BLaER1 treated with 17β-estradiol and CSF1 and Interleukin-3, amounts not matched to agents 10 nM and 100 nM (cell line): ENCODE data around the gene C10orf71.
A peak's percentile ranks its signal among the peaks of the same experiment; 100 is the strongest.

Source experiments
- H3K27ac ChIP-seq, 11 experiments: shearing (Covaris generic); formaldehyde crosslinking; 2 replicates each; pipeline ENCODE4 v1.8.1; 2022
- H3K27me3 ChIP-seq, 11 experiments: shearing (Covaris generic); formaldehyde crosslinking; 2 replicates each; pipeline ENCODE4 v1.8.1; 2022
- H3K36me3 ChIP-seq, 11 experiments: shearing (Covaris generic); formaldehyde crosslinking; 2 replicates each; pipeline ENCODE4 v1.8.1; 2022
- H3K4me1 ChIP-seq, 10 experiments: shearing (Covaris generic); formaldehyde crosslinking; 2 replicates each; pipeline ENCODE4 v1.8.1; 2022
- H3K4me2 ChIP-seq, 11 experiments: shearing (Covaris generic); formaldehyde crosslinking; 2 replicates each; pipeline ENCODE4 v1.8.1; 2022
- H3K4me3 ChIP-seq, 10 experiments: shearing (Covaris generic); formaldehyde crosslinking; 2 replicates each; pipeline ENCODE4 v1.8.1; 2022
- H3K9ac ChIP-seq, 11 experiments: shearing (Covaris generic); formaldehyde crosslinking; 2 replicates each; pipeline ENCODE4 v1.8.1; 2022
- H3K9me3 ChIP-seq, 11 experiments: shearing (Covaris generic); formaldehyde crosslinking; replicated peaks in 1 of 11; 2 replicates each; pipeline ENCODE4 v1.8.1; 2022
- H4K20me1 ChIP-seq, 11 experiments: shearing (Covaris generic); formaldehyde crosslinking; 2 replicates each; pipeline ENCODE4 v1.8.1; 2022
- Cebpa-rat ChIP-seq, 11 experiments: shearing (Covaris generic); IDR thresholded peaks; 2 replicates each; pipeline ENCODE4 v1.8.1; 2022

C10orf71 gene

DNA sequence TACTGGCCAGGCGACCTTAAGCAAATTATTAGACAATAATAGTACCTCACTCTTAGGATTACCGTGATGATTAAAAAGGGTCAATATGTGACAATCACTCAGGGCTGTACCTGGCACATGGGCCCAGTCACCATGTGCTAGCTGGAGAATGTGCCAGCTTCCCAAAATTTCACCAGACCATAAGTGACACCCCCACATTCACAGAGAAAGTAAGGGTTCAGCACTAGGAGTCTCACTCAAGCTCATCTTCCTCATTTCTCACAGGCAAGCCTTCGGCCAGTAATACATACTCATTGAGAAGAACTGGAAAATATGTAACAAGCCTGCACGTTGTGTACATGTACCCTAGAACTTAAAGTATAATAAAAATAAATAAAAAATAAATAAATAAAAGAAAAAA, 22.4 kb upstream of the C10orf71 start:
- Histone ChIP-seq H3K4me2 (0 out of 22 replicates have a peak overlapping the region, but pooled peaks of 1 of the 11 experiments have one; percentile 2), H3K4me3 (no peak overlapping the region), H3K27ac (no peak overlapping the region), H3K36me3 (no peaks in the 10 kb centered on the region), H3K4me1 (peaks cover 29 to 71% (median 64%) of the 10 kb centered on the region in 10 experiments), H3K9ac (no peak overlapping the region), H3K27me3 (no peaks in the 10 kb centered on the region), H4K20me1 (peaks cover 0 to 13% (median 0%) of the 10 kb centered on the region in 11 experiments; a peak in 3 of 22 replicates), H3K9me3 (no peaks in the 10 kb centered on the region)
- no peak for TF ChIP-seq Cebpa-rat (IDR thresholded peaks at IDR 0.05)

DNA sequence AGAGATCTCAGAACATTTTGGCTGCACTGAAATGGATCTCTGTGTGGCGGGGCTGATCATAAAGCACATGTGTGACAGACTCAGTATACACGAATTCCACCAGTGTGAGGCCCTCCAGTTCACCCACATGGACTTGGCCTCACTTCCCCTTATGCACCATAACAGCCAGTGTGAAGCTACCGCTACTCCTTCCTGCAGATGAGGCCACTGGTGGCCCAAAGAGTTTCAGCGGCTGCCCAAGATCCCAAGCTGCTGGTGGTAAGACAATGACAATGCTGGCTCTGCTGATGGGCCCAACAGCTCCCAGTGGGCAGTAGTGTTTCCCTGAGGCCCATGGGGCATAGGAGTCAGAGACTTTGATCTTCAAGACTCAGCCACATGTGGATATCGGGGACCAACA, 21.0 kb upstream of the C10orf71 start:
- TF ChIP-seq Cebpa-rat (IDR thresholded peaks at IDR 0.05), result no peak
- Histone ChIP-seq H3K36me3 (no peaks in the 10 kb centered on the region), H3K4me2 (peak overlapping the region in 6 of 11 experiments; percentile 4 to 87 (median 46); a peak in 10 of 22 replicates), H3K27me3 (no peaks in the 10 kb centered on the region), H3K4me1 (peaks cover 16 to 71% (median 54%) of the 10 kb centered on the region in 10 experiments), H3K9ac (no peak overlapping the region), H4K20me1 (peaks cover 0 to 5% (median 0%) of the 10 kb centered on the region in 11 experiments; a peak in 3 of 22 replicates), H3K27ac (0 out of 22 replicates have a peak overlapping the region, but pooled peaks of 1 of the 11 experiments have one; percentile 7), H3K9me3 (no peaks in the 10 kb centered on the region), H3K4me3 (no peak overlapping the region)

- Histone ChIP-seq H3K4me2 (peak overlapping the region in 6 of 11 experiments; percentile 4 to 87 (median 70); a peak in 9 of 22 replicates), H4K20me1 (no peaks in the 10 kb centered on the region), H3K9me3 (no peaks in the 10 kb centered on the region), H3K27ac (0 out of 22 replicates have a peak overlapping the region, but pooled peaks of 1 of the 11 experiments have one; percentile 7), H3K9ac (no peak overlapping the region), H3K4me3 (no peak overlapping the region), H3K36me3 (no peaks in the 10 kb centered on the region), H3K4me1 (peaks cover 10 to 71% (median 50%) of the 10 kb centered on the region in 10 experiments), H3K27me3 (no peaks in the 10 kb centered on the region)
- no peak for TF ChIP-seq Cebpa-rat (IDR thresholded peaks at IDR 0.05)
Observed at GRCh38 chr10:49278497-49278981, 20.4 kb upstream of the C10orf71 start.

DNA sequence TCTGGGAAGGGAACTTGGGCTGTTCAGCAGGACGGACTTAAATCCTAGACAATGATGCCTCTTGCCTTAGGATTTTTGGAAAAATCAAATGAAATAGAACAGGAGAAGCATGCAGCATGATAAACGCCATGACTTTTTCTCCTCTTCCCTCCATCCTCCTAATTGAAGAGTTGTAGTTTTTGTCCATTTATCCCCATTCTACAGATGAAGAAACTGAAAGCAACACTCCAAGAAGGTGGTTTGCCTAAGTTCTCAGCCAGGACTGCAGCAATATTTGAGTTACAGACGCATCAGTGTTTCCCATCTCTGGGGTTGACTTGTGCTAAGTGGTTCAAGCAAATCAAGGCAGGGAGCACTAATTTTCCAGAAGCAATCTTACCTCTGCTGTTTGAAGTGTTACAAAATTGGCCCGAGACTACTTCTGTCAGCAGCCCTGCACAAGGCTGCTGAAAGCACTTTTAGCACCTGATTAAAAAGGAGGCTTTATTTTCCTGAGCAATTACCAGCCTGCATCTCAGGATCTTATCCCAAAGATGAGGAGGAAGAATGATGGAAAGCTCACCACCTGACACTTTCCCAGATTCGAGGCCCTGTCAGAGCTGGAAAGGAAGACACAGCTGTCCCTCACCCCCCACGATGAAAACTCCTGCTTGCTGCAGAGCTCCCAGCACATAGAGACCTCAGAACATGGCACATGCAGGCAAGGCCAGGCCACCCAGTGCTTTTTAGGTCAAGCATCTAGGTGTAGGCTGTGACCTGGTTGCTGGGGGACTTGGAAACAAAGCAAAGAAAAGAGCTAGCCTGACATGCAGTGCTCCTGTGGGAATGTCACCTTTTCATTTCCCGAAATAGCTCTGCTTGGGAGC, 19.7 kb upstream of the C10orf71 start:
- H3K27ac ChIP-seq, result peak overlapping the region in 10 of 11 experiments; percentile 22 to 79 (median 63); a peak in 18 of 22 replicates
- H3K4me2 ChIP-seq, result peak overlapping the region; percentile 16 to 87 (median 67); a peak in 21 of 22 replicates
- no peaks in the 10 kb centered on the region for H3K36me3 ChIP-seq
- no peaks in the 10 kb centered on the region for H4K20me1 ChIP-seq
- 0 out of 22 replicates have a peak, but pooled peaks cover 0 to under 1% (median 0%) of the 10 kb centered on the region in 11 experiments for H3K9me3 ChIP-seq
- no peaks in the 10 kb centered on the region for H3K27me3 ChIP-seq
- peak overlapping the region in 6 of 11 experiments; percentile 0 to 64 (median 28); a peak in 7 of 22 replicates for H3K9ac ChIP-seq
- peaks cover 7 to 71% (median 44%) of the 10 kb centered on the region in 10 experiments for H3K4me1 ChIP-seq
- no peak for TF ChIP-seq Cebpa-rat (IDR thresholded peaks at IDR 0.05)
- H3K4me3 ChIP-seq, result 0 out of 20 replicates have a peak overlapping the region, but pooled peaks of 1 of the 10 experiments have one; percentile 22

DNA sequence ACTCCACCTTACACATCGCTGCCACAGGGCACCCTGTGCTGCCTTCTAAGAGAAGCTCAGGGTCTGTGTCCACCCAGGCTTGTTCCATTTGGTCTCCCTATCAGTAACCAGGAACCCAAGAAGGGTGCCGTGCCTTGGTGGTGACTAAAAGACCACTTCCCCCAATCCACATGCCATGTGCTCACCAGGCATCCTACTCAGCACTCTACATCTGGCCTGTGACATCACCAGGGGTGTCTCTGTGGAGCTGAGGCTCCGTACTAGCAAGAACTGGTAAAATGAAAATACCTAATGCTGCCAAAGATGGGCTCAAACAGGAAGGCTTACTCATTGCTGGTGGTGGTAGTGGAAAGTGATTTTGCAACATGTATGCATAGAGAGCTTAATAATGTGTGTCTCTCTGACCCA, 19.0 kb upstream of the C10orf71 start:
- Histone ChIP-seq H3K4me2 (peak overlapping the region; percentile 16 to 87 (median 67); a peak in 21 of 22 replicates), H3K4me1 (peaks cover 7 to 76% (median 46%) of the 10 kb centered on the region in 10 experiments), H3K4me3 (0 out of 20 replicates have a peak overlapping the region, but pooled peaks of 1 of the 10 experiments have one; percentile 22), H3K9me3 (peaks cover 0 to 8% (median 0%) of the 10 kb centered on the region in 11 experiments; a peak in 5 of 22 replicates), H3K27me3 (no peaks in the 10 kb centered on the region), H3K36me3 (no peaks in the 10 kb centered on the region), H4K20me1 (no peaks in the 10 kb centered on the region), H3K27ac (peak overlapping the region in 10 of 11 experiments; percentile 22 to 79 (median 63); a peak in 18 of 22 replicates), H3K9ac (peak overlapping the region in 6 of 11 experiments; percentile 0 to 64 (median 28); a peak in 7 of 22 replicates)
- TF ChIP-seq Cebpa-rat (IDR thresholded peaks at IDR 0.05), result peak in 5 of 11 experiments; percentile 13 to 51 (median 25); a peak in 1 of 22 replicates

DNA sequence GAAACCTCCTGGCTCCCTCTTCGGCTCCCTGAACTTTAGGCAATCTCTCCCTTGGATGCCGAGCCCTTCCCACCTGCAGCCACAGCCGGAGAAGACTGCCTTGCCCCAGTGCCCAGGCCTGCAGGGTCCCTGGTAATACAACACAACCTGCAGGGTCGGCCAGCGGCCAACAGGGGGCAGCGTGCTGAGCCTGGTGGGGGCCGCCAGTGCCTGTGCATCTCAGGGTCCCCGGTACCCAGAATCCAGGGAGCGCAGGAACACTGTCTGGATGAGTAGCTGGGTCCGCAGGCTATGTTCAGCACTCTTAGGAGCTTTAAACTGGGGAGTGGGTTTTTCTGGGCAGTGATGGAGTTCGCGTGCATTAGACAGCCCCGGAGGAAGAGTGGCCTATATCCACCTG, 17.5 kb upstream of the C10orf71 start:
- Histone ChIP-seq H3K4me1 (peaks cover 7 to 88% (median 48%) of the 10 kb centered on the region in 10 experiments), H4K20me1 (no peaks in the 10 kb centered on the region), H3K4me2 (peak overlapping the region in 4 of 11 experiments; percentile 27 to 87 (median 70); a peak in 7 of 22 replicates), H3K9ac (no peak overlapping the region), H3K9me3 (peaks cover 0 to 10% (median 0%) of the 10 kb centered on the region in 11 experiments; a peak in 5 of 22 replicates), H3K4me3 (no peak overlapping the region), H3K36me3 (no peaks in the 10 kb centered on the region), H3K27me3 (no peaks in the 10 kb centered on the region), H3K27ac (peak overlapping the region in 4 of 11 experiments; percentile 26 to 53 (median 38); a peak in 2 of 22 replicates)
- TF ChIP-seq Cebpa-rat (IDR thresholded peaks at IDR 0.05), result no peak

DNA sequence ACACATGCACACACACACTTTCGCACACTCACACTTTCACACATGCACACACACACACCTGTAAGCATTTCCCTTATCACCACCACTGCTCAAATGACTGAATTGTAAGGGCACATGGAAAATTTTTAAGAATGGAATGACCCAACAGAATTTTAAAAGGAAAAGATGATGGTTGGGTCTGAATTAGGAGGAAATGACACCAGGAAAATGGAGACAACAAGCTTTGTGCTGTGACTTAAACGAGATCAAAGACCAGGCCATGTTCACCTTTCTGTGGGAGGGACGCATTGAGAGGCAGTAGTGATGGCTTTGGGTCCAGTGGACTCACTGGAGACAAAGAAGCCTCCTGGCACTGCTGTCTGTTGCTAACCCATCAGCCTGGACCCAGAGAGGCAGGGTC, 16.7 kb upstream of the C10orf71 start:
- Histone ChIP-seq H3K4me3 (no peak overlapping the region), H4K20me1 (no peaks in the 10 kb centered on the region), H3K9me3 (peaks cover 0 to 10% (median 0%) of the 10 kb centered on the region in 11 experiments; a peak in 5 of 22 replicates), H3K9ac (no peak overlapping the region), H3K4me1 (peaks cover 7 to 94% (median 48%) of the 10 kb centered on the region in 10 experiments), H3K4me2 (peak overlapping the region in 5 of 11 experiments; percentile 2 to 70 (median 46); a peak in 8 of 22 replicates), H3K27ac (peak overlapping the region in 1 of 11 experiments; percentile 0; a peak in 1 of 22 replicates), H3K36me3 (no peaks in the 10 kb centered on the region), H3K27me3 (no peaks in the 10 kb centered on the region)
- TF ChIP-seq Cebpa-rat (IDR thresholded peaks at IDR 0.05), result no peak

DNA sequence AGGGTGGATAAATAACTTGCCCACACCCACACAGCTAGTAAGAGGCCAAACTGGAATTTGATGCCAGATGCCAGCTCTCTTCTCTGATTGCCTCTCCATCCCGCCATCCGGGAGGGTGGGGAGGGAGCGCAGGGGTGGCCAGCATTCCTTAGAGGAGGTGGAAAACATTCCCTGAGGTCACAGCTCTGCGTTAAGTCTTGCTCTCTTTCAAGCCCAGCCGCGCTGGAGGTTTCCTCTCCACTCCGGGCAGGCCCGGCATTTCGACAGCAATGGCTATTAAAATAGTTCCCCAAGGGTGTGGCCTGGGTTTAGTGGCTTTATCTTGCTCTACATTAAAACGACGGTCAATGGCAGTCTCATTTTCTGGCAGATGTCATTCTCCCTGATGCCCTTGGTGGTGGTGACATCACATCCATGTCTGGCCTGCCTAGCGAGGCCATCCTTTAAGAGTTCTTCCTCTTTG, 16.1 kb upstream of the C10orf71 start:
- Histone ChIP-seq H4K20me1 (no peaks in the 10 kb centered on the region), H3K27ac (peak overlapping the region in 2 of 11 experiments; percentile 0 to 4; a peak in 1 of 22 replicates), H3K4me3 (no peak overlapping the region), H3K27me3 (no peaks in the 10 kb centered on the region), H3K4me1 (peaks cover 7 to 92% (median 47%) of the 10 kb centered on the region in 10 experiments), H3K9me3 (peaks cover 0 to 10% (median 0%) of the 10 kb centered on the region in 11 experiments; a peak in 5 of 22 replicates), H3K9ac (no peak overlapping the region), H3K36me3 (no peaks in the 10 kb centered on the region), H3K4me2 (peak overlapping the region in 5 of 11 experiments; percentile 43 to 73 (median 61); a peak in 10 of 22 replicates)
- no peak for TF ChIP-seq Cebpa-rat (IDR thresholded peaks at IDR 0.05)
